ENCODE measurements around the gene WIPI1. TPM values are rescaled to one million over a fixed set of nuclear protein-coding genes. Genes with fewer than 3 reads are reported as not detected.
"Not testable (repeated sequence)": the region's sequence is repeated elsewhere in the genome, so short reads cannot be mapped to it uniquely, and the experiment has no call there.

The WIPI1 gene
- total RNA-seq, 1 donor from 2014 or later, result 49.6 TPM

DNA sequence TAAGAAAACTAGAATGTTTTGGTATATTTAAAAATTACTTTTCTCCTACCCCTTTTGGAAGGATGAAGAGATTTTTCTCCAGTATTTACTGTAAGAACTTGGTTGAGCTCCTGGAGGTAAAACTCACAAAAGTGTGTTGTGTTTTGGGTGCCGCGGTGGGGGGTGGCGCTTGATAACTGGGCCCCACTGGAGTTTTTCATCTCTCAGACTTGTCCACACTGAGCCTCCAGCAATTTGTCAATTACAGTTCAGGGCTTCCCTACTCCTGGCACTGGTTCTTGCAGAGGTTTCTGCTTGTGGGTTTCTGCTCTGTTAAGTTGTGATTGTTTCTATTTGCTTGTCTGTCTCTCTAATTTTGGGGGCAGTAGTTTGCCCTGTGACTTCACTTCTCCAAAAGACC, 40.0 kb downstream of the WIPI1 start:
- DNase-seq (ENCODE audit: low read depth in 2 of 2), result no peak

DNA sequence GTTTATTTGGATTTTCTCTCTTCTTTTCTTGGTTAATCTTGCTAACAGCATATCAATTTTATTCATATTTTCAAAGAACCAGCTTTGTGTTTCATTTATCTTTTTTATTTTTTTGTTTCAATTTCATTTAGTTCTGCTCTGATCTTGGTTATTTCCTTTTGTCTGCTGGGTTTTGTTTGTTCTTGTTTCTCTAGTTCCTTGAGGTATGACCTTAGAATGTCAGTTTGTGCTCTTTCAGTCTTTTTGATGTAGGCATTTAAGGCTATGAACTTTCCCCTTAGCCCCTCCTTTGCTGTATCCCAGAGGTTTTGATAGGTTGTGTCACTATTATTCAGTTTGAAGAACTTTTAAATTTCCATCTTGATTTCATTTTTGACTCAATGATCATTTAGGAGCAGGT, 42.4 kb downstream of the WIPI1 start:
- not testable (repeated sequence) for DNase-seq (ENCODE audit: low read depth in 2 of 2)

DNA sequence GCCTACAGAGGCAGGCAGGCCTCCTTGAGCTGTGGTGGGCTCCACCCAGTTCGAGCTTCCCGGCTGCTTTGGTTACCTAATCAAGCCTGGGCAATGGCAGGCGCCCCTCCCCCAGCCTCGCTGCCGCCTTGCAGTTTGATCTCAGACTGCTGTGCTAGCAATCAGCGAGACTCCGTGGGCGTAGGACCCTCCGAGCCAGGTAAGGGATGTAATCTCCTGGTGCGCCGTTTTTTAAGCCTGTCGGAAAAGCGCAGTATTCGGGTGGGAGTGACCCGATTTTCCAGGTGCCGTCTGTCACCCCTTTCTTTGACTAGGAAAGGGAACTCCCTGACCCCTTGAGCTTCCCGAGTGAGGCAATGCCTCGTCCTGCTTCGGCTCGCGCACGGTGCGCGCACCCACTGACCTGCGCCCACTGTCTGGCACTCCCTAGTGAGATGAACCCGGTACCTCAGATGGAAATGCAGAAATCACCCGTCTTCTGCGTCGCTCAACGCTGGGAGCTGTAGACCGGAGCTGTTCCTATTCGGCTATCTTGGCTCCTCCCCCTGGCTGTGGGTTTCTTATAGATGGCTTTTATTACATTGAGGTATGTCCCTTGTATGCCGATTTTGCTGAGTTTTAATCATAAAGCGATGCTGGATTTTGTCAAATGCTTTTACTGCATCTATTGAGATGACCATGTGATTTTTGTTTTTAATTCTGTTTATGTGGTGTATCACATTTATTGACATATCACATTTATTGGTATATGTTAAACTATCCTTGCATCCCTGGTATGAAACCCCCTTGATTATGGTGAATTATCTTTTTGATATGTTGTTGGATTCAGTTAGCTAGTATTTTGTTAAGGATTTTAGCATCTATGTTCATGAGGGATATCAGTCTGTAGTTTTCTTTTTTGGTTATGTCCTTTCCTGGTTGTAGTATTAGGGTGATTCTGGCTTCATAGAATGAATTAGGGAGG, 43.4 kb downstream of the WIPI1 start:
- peak in 1 of 2 donors; percentile 23 for DNase-seq (ENCODE audit: low read depth in 2 of 2)

DNA sequence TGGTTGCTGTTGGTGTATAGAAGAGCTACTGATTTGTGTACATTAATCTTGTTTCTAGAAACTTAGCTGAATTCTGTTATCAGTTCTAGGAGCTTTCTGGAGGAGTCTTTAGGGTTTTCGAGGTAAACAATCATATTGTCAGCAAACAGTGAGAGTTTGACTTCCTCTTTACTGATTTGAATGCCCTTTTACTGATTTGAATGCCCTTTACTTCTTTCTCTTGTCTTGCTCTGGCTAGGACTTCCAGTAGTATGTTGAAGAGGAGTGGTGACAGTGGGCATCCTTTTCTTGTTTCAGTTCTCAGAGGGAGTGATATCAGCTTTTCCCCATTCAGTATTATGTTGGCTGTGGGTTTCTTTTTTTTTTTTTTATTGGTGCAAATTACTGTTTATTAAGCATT, 49.6 kb downstream of the WIPI1 start:
- DNase-seq (ENCODE audit: low read depth in 2 of 2), result not testable (repeated sequence)

DNA sequence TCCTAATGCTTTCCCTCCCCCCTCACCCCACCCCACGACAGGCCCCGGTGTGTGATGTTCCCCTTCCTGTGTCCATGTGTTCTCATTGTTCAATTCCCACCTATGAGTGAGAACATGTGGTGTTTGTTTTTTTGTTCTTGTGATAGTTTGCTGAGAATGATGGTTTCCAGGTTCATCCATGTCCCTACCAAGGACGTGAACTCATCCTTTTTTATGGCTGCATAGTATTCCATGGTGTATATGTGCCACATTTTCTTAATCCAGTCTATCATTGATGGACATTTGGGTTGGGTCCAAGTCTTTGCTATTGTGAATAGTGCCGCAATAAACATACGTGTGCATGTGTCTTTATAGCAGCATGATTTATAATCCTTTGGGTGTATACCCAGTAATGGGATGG, 53.5 kb downstream of the WIPI1 start:
- DNase-seq (ENCODE audit: low read depth in 2 of 2), result not testable (repeated sequence)

DNA sequence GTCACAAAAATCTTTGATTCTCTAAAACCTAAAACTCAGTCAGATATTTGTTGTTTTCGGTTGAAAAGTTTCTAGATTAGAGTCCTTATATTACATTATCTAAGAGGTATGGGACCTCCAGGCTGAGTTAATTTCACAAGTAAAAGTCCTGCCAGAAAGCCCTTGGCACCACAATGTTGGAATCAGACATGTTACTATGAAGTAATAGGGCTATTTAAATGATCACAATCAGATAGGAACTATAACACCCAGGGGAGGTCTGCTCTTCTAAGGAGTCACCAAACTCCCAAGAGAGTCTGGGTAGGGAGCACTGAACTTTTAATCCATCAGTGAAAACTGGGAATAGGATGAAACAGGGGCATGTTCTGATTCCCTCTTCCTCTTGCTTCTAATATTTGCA, 54.2 kb downstream of the WIPI1 start:
- DNase-seq (ENCODE audit: low read depth in 2 of 2), result no peak

DNA sequence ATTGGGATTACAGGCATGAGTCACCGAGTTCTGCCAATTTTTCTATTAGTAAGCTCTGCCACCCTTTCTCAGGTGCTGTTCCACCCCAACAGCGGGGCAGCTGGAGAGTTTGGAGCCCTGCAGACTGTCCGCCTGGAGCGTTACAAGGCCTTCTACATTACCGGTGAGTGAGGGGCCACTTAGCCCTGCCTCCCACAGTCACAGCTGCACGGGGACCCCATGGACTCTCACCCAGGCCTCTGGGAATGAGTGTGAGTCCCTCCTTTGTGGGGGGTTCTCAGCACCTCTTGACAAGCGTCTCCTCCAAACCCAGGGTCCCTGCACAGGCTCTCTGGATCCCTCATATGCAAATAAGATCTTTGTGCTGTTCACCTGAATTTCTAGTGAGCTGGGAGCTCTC, 56.0 kb downstream of the WIPI1 start:
- no peak for DNase-seq (ENCODE audit: low read depth in 2 of 2)

DNA sequence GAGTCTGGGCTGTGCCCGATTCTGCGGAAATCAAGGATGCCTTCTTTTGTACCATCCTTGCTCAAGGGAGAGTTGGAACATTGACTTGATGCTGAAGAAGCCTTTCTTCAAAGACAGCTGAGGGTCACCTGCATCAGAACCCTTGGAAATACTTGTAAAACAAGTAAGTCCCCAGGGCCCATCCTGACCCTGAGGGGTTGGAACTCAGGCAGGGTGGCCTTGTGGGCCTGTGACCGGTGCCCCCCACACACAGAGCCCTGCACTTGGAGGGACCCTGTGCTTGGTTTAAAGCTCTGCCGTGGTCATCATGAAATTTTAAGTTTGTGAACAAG, 56.9 kb downstream of the WIPI1 start:
- no peak for DNase-seq (ENCODE audit: low read depth in 2 of 2)

DNA sequence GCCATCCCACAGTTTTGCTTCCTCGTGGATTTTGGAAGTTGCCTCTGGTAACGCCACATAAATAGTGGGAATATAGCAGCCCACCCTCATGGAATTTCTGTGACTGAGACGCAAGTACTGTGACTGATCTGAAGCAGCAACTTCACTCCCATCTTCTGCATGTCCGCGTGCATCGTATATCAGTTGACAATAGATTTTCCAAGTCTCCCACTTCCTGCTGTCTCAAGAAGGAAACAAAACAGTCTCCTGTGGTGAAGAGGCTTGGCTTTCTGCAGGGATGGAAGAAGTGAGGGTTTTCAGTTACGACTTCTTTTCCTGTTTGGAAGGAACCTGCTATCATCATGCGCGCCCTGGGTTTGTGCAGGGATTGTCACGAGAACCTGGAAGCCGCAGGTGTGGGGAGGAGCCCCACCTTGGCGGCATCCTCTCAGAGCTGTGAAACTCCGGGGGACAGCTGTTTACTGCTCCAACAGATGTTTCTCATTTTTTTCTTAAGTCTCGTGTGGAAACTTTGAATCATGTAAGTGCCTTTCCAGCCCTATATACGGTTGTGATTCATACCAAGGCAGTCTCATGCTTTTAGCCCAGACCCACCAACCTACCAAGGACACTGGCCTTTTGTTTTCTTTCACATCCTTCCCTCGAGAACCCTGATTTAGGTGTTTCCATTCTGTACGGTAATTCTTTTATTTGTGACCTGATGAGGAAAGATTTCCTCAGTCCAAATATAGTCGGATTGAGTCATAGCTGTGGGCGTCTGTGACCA, 57.5 kb downstream of the WIPI1 start:
- peak in 1 of 2 donors; percentile 79 for DNase-seq (ENCODE audit: low read depth in 2 of 2)

DNA sequence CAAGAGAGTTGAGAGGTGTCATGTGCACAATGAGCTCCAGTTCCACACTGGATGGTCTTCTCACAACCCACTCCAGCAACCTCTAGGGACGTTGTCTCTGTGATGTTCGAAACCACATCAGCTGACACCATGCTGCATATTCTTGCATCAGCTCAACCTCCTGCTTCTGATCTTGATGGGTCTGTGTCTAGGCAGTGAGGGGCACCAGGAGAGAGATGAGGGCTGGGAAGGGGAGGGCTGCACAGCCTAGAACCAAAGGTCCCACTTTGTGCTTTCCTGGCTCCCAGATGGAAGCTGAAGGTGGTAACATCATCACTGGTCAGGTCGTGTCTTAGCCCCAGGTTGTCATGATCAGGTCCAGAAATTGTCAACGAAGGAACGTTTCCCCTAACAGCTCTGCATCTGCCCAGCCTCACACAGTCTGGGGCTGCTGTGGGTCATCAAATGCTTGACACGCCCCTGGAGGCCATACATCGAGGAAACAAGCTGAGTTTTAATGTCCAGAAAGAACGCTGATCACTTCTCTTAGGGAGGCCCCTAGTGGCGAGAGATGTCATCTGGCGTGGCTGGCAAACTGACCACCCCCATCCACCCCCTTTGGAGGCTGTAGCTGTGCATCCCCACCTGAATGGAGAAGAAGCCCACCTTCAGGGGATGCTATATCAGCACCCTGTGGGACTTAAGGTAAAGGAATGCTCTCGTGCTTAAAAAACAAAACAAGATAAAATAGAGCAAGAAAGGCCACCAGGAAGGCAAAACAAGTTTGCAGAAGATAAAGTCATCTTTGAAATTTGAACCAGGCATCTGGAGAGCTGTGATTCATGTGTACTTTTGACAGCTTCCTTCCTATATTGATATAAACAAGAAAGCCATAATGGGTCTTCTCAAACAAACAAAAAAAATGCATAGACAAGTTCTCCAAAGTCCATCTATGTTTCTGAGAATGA, 58.3 kb downstream of the WIPI1 start:
- peak; percentile 68 to 87 for DNase-seq (ENCODE audit: low read depth in 2 of 2)

DNA sequence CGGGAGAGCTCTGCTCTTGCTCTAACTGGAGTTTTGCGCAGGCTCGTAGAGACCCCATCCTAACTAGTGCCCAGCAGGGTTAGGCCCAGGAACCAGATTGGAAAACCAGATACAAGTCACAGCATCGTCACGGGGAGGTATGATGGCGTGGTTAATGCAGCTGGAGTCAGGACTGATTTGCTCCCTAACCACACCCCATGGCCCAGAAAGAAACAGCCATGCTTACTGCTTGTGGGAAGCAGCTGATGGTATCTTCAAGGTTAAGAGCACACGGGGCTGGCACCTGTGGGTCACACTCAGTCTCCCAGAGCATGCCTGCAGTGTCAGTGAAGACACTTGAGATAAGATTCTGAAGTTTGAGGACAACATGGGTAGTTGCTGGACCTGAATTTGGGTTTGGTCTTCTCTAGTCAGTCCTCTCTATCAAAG, 60.2 kb downstream of the WIPI1 start:
- no peak for DNase-seq (ENCODE audit: low read depth in 2 of 2)

DNA sequence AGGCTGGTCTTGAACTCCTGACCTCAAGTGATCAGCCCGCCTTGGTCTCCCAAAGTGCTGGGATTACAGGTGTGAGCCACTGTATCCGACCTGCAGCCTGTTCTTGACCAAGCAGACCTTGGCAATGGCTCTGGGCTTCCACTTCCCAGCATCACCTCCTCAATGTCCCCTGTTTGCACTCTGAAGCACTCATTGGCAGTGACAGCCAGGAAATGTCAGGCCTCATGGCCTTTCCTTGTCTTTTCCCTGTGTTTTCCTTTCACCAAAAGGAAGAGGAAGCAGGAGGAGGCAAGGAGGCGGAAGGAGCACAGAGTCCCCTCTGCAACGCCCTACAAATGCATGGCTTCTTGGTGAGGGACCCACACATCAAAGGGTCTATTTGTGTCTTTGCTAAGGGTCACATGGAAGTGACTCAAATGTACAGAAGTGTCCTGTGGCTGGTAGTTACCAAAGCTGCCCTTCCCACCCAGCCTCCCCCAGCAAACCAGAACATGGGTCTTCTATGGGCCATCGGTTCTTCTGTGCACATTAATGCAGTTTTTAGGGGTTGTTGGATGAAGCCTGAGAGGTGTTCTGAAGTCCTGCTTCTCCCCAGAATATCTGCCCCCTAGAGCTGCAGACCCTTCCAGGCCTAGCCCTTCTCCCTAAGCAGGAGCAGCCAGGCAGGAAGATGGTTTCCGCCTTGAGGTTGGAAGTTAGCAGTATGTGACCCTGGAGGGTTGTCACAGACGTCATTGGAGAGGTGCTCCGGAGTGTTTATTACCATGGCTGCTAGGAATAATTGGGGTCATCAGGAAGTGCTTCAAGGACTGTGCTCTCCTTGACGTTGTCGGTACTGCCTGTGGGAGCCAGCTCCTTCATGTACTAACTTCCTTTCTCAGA, 60.8 kb downstream of the WIPI1 start:
- no peak for DNase-seq (ENCODE audit: low read depth in 2 of 2)

DNA sequence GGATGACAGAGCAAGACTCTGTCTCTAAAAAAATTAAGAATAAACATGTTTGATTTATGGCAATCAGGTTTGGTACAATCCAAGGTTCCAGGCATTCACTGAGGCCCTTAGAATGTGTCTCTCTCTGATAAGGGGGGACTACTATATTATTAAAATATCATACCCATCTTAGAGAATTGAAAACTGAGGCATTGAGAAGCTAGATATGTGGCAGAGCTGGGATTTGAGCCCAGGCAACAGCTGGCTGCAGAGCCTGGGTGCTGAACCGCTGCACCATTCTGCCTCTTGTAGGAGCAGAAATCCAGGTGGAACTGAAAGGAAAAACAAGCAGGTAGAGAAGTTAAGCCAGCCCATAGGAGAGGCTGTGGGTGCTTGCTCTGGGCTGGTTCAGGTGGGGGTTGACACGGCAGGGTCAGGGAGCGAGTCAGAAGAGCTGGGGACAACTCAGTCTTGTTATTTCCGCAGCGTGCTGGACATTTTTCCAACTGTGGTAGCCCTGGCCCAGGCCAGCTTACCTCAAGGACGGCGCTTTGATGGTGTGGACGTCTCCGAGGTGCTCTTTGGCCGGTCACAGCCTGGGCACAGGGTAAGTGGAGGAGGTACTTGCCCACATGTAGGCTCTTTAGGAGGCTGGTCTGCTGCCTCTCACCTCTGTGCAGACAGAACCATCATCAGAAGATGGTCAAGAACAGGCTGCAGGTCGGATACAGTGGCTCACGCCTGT, 62.5 kb downstream of the WIPI1 start:
- no peak for DNase-seq (ENCODE audit: low read depth in 2 of 2)

DNA sequence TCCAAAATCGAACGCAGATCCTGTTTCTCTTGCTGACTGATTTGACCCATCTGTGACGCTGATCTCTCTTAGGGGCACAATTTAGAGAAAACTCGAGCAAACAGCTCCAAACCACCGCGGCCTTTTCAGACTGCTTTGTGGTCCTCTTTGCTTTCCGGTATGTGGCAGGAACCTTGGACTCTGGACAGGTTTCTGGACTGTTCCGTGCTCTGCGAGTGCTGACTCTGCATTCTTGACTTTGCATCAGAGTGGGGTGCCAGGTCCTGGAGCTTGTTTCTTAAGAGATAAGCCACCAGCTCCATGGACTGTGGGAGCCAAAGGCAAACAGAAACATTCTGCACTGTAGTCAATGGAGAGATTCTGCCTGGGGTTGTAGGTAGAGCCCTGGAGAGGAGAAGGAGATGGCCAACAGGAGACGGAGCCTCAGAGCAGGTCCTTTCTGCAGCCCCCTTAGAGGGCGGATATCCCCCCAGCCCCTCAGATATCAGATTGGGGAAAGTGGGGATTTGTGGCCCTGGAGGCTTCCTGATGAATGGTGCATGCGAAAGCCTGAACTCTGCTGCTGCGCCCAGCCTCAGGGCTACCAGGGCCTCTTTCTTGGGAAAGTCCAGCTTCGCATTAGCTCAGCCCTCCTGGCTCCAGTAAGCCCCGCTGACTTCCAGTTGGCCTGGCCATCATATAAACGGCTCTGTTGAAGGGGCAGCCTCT, 65.6 kb downstream of the WIPI1 start:
- DNase-seq (ENCODE audit: low read depth in 2 of 2), result no peak

DNA sequence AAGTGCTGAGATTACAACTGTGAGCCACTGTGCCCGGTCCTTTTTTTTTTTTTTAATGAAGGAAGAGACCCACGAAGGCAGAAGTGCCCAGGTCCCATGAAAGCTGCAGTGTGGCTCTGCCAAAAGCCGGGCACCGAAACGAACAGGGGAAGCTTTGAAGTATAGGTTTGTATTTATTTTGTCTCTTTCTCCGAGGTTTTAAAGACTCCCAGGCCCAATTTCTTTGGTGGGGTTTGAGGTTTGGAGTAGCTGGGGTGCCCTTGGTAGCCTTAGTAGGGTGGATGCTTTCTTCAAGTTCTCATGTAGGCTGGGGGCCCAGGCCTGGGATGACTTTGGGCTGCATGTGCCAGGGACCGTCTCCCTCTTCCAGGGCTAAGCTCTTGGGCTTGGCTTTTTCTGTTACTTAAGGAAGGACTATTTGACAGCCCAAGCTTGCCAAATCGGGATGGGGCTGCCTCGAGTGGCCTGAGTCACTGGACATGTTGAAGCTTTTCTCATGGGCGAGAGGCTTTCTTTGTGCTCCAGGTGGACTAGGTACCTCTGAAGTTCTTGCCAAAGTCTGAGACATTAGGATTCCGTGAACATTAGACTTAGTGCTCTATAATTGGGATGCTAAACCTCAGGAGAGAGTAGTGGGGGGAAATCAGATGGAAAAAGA, 66.3 kb downstream of the WIPI1 start:
- DNase-seq (ENCODE audit: low read depth in 2 of 2), result no peak

DNA sequence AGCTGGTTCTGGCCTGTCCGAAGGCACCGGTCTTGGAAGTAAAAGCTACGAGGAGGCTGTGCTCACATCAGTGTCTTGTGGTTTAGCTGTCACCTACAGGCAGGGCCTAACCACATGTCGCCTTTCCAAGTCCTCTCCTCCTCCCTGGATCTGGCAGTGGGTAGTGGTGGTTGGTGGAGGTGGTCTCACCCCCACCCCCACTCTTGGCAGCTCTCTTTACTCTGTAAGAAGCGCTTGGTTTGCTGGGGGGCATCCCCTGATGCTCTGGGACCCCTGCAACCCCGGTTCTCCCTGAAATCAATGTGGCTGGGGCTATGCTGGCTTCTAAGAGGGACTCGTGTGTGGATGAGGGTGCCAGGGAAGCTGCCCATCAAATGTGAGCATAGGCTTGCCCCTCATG, 68.3 kb downstream of the WIPI1 start:
- no peak for DNase-seq (ENCODE audit: low read depth in 2 of 2)

DNA sequence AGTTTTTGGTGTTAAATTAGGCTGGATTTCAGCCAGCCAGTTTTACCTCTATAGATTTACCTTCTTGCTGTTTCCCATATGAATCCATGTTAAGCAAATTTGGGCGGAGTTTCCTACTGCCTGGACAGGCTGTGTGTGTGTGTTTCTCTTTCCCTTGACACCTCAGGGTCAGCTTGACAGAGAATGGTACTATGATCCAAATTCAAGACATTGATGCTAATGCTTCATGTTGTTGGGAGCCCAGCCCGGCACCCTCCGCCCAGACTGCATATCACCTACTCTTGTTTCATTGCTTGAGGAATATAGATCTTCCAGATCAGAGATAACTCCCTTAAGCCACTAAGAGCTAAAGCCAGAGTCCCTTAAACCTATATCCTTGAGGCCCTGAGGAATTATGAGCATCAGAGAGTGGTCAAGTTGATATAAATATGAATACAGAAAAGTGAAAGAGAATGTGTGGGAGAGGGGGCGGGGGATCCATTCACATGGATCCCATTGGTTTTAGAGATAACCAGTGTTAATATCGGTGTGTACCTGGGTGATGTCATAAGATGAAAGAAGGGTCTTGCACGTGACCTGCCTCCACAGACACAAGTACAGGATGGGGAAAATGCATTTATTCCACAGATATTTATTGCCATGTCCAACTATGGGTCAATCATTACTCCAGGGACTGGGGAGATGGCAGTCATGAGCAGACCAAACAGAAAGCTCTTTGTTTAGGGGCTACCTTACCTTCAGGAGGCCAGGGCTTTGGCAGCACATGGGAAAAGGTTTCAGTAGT, 69.7 kb downstream of the WIPI1 start:
- no peak for DNase-seq (ENCODE audit: low read depth in 2 of 2)

Measured in dermis microvascular lymphatic vessel endothelial cell (primary cell).